BLaER1 (cell line): ENCODE results near the gene TAAR2.
"Not testable (repeated sequence)": the region's sequence is repeated elsewhere in the genome, so short reads cannot be mapped to it uniquely, and the experiment has no call there.

ENCODE experiments used
- H3K27ac ChIP-seq: shearing (Covaris generic); formaldehyde crosslinking; 2 replicates; pipeline ENCODE4 v1.8.1; 2022
- H3K27me3 ChIP-seq: shearing (Covaris generic); formaldehyde crosslinking; 2 replicates; pipeline ENCODE4 v1.8.1; 2022
- H3K36me3 ChIP-seq: shearing (Covaris generic); formaldehyde crosslinking; 2 replicates; pipeline ENCODE4 v1.8.1; 2022
- H3K4me1 ChIP-seq: shearing (Covaris generic); formaldehyde crosslinking; 2 replicates; pipeline ENCODE4 v1.8.1; 2022
- H3K4me2 ChIP-seq: shearing (Covaris generic); formaldehyde crosslinking; 2 replicates; pipeline ENCODE4 v1.8.1; 2022
- H3K4me3 ChIP-seq: shearing (Covaris generic); formaldehyde crosslinking; 2 replicates; pipeline ENCODE4 v1.8.1; 2022
- H3K9ac ChIP-seq: shearing (Covaris generic); formaldehyde crosslinking; 2 replicates; pipeline ENCODE4 v1.8.1; 2022
- H3K9me3 ChIP-seq: shearing (Covaris generic); formaldehyde crosslinking; 2 replicates; pipeline ENCODE4 v1.8.1; 2022
- H4K20me1 ChIP-seq: shearing (Covaris generic); formaldehyde crosslinking; 2 replicates; pipeline ENCODE4 v1.8.1; 2022
- Cebpa-rat ChIP-seq: shearing (Covaris generic); IDR thresholded peaks from 2 replicates; pipeline ENCODE4 v1.8.1; 2022

TAAR2 gene

GRCh38 chr6:132650429-132650828, 26.4 kb upstream of the TAAR2 start:
- no peak for TF ChIP-seq Cebpa-rat
- Histone ChIP-seq H3K27ac (no peak overlapping the region), H3K4me2 (no peak overlapping the region), H3K4me3 (no peak overlapping the region), H3K27me3 (no peaks in the 10 kb centered on the region), H3K4me1 (no peaks in the 10 kb centered on the region), H3K36me3 (no peaks in the 10 kb centered on the region), H3K9me3 (no peaks in the 10 kb centered on the region), H3K9ac (no peak overlapping the region), H4K20me1 (no peaks in the 10 kb centered on the region)

DNA sequence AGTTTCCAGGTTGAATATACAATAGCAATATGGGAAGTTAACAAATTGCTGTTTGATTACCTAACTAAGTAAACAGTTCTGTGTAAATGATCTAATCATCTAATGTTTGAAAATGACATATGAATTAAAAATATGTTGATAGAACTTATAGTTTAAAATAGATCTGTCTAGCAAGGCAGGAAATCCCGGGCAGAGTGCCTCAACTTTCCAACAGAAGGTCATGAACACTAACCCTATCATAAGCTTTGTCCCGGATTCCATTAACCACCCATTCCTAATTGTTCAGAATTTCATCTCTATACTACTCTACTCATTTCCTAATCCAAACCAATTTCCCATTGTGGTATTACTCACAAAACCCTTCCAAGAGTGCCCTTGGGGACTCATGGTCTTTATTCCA, 24.8 kb upstream of the TAAR2 start:
- no peaks in the 10 kb centered on the region for H3K27me3 ChIP-seq
- H4K20me1 ChIP-seq, result no peaks in the 10 kb centered on the region
- H3K4me2 ChIP-seq, result no peak overlapping the region
- no peaks in the 10 kb centered on the region for H3K36me3 ChIP-seq
- H3K4me3 ChIP-seq, result no peak overlapping the region
- no peak for TF ChIP-seq Cebpa-rat
- no peak overlapping the region for H3K27ac ChIP-seq
- H3K9ac ChIP-seq, result no peak overlapping the region
- H3K4me1 ChIP-seq, result no peaks in the 10 kb centered on the region
- H3K9me3 ChIP-seq, result no peaks in the 10 kb centered on the region

GRCh38 chr6:132648356-132648755, 24.3 kb upstream of the TAAR2 start:
- no peak overlapping the region for H3K4me2 ChIP-seq
- no peaks in the 10 kb centered on the region for H3K4me1 ChIP-seq
- H3K9ac ChIP-seq, result no peak overlapping the region
- H3K4me3 ChIP-seq, result no peak overlapping the region
- H4K20me1 ChIP-seq, result no peaks in the 10 kb centered on the region
- H3K27ac ChIP-seq, result no peak overlapping the region
- no peak for TF ChIP-seq Cebpa-rat
- no peaks in the 10 kb centered on the region for H3K27me3 ChIP-seq
- H3K9me3 ChIP-seq, result no peaks in the 10 kb centered on the region
- no peaks in the 10 kb centered on the region for H3K36me3 ChIP-seq

GRCh38 chr6:132643547-132643946, 19.5 kb upstream of the TAAR2 start:
- no peak for TF ChIP-seq Cebpa-rat
- Histone ChIP-seq H3K4me3 (no peak overlapping the region), H3K9ac (no peak overlapping the region)

GRCh38 chr6:132637135-132637534, 13.1 kb upstream of the TAAR2 start:
- H3K4me3 ChIP-seq, H4K20me1 ChIP-seq, H3K27me3 ChIP-seq, H3K36me3 ChIP-seq, H3K4me1 ChIP-seq, H3K9ac ChIP-seq, H3K9me3 ChIP-seq, H3K27ac ChIP-seq, H3K4me2 ChIP-seq: not testable (repeated sequence)

More at GRCh38 chr6:132643547-132643946, 19.5 kb upstream of the TAAR2 start:
- Histone ChIP-seq H3K27ac (no peak overlapping the region), H3K27me3 (no peaks in the 10 kb centered on the region), H4K20me1 (no peaks in the 10 kb centered on the region), H3K9me3 (no peaks in the 10 kb centered on the region), H3K4me1 (no peaks in the 10 kb centered on the region), H3K4me2 (no peak overlapping the region), H3K36me3 (no peaks in the 10 kb centered on the region)

GRCh38 chr6:132635906-132636305, 11.8 kb upstream of the TAAR2 start:
- H3K9me3 ChIP-seq, H3K27ac ChIP-seq, H3K36me3 ChIP-seq, H3K4me1 ChIP-seq, H4K20me1 ChIP-seq, H3K27me3 ChIP-seq, H3K4me2 ChIP-seq, H3K9ac ChIP-seq, H3K4me3 ChIP-seq: not testable (repeated sequence)

- not testable (repeated sequence) for H3K36me3 ChIP-seq, H3K4me2 ChIP-seq, H4K20me1 ChIP-seq, H3K9me3 ChIP-seq, H3K27ac ChIP-seq, H3K27me3 ChIP-seq, H3K4me1 ChIP-seq, H3K9ac ChIP-seq, H3K4me3 ChIP-seq
Measured at GRCh38 chr6:132635288-132635687, 11.2 kb upstream of the TAAR2 start.

GRCh38 chr6:132634796-132635195, 10.7 kb upstream of the TAAR2 start:
- H3K9me3 ChIP-seq, result no peaks in the 10 kb centered on the region
- no peaks in the 10 kb centered on the region for H3K4me1 ChIP-seq
- no peaks in the 10 kb centered on the region for H4K20me1 ChIP-seq
- no peak overlapping the region for H3K4me2 ChIP-seq
- H3K36me3 ChIP-seq, result no peaks in the 10 kb centered on the region
- H3K4me3 ChIP-seq, result no peak overlapping the region
- H3K27ac ChIP-seq, result no peak overlapping the region
- no peak for TF ChIP-seq Cebpa-rat
- H3K27me3 ChIP-seq, result no peaks in the 10 kb centered on the region
- no peak overlapping the region for H3K9ac ChIP-seq

- Histone ChIP-seq H3K4me1 (no peaks in the 10 kb centered on the region), H3K36me3 (no peaks in the 10 kb centered on the region), H3K4me3 (no peak overlapping the region), H3K4me2 (no peak overlapping the region), H4K20me1 (no peaks in the 10 kb centered on the region), H3K9me3 (no peaks in the 10 kb centered on the region), H3K27me3 (no peaks in the 10 kb centered on the region), H3K9ac (no peak overlapping the region), H3K27ac (no peak overlapping the region)
- TF ChIP-seq Cebpa-rat, result no peak
Measured at GRCh38 chr6:132633362-132633761, 9.3 kb upstream of the TAAR2 start.

DNA sequence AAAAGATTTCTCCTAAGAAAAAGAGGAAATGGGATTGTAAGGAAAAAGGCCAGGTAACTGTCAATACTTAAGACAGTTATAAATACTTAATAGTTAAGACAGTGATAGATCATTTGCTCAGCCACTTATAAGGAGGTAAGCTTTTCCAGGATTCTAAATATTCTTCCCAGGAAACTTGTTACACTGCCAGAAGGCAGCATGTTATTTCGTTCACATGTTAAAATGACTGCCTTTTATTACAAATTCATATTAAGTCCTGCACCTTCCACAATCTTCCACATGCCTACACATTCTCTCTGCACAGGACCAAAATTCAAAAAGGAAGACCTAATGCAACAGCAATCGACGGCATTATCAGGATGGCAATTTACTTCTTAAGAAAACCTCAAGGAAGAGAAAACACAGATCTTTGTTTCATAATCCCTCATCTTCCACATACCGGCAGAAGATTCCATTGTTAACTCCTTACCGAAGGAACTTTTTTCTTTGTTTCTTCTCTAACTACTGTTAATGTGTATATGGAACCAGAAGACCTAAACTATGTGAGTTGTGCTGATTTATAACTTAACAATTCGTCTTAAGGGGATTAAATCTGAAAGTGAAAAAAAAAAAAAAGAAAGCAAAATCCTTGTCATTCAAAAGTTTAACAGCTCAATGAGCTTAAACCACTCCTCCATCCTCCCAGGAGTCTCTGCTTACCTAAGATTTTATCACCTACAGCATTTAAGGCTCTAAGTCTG, 799 bp downstream of the TAAR2 start:
- H3K27ac ChIP-seq, result no peak overlapping the region
- no peak overlapping the region for H3K9ac ChIP-seq
- no peak for TF ChIP-seq Cebpa-rat
- no peak overlapping the region for H3K4me2 ChIP-seq
- no peaks in the 10 kb centered on the region for H4K20me1 ChIP-seq
- no peaks in the 10 kb centered on the region for H3K36me3 ChIP-seq
- peaks cover 5% of the 10 kb centered on the region; the same call in 1 of the 2 replicates for H3K9me3 ChIP-seq
- no peak overlapping the region for H3K4me3 ChIP-seq
- H3K4me1 ChIP-seq, result no peaks in the 10 kb centered on the region
- H3K27me3 ChIP-seq, result no peaks in the 10 kb centered on the region

GRCh38 chr6:132616677-132617076, 7.4 kb downstream of the TAAR2 start:
- H3K9ac ChIP-seq, result no peak overlapping the region
- no peaks in the 10 kb centered on the region for H3K9me3 ChIP-seq
- H3K36me3 ChIP-seq, result no peaks in the 10 kb centered on the region
- no peaks in the 10 kb centered on the region for H3K27me3 ChIP-seq
- no peaks in the 10 kb centered on the region for H4K20me1 ChIP-seq
- peaks cover 6% of the 10 kb centered on the region; the same call in 1 of the 2 replicates for H3K4me1 ChIP-seq
- H3K4me2 ChIP-seq, result no peak overlapping the region
- H3K27ac ChIP-seq, result no peak overlapping the region
- no peak overlapping the region for H3K4me3 ChIP-seq
- TF ChIP-seq Cebpa-rat, result no peak
